Activated CD4-positive, CD25-positive, alpha-beta regulatory T cell treated with anti-CD3 and anti-CD28 coated beads, Interleukin-2, amount 50 U/mL, for 24 hours (primary cell): Measurements from ENCODE around the gene NOP10.
A peak's percentile ranks its signal among the peaks of the same experiment; 100 is the strongest.
"Not testable (repeated sequence)": the region's sequence is repeated elsewhere in the genome, so short reads cannot be mapped to it uniquely, and the experiment has no call there.

ENCODE experiments used
- ATAC-seq, 2 donors: fragments of 150-1000 bp; cut with Tn5 transposase; one replicate each; pipeline ENCODE4 v1.10.0; 2021; ENCODE audit warnings: mild to moderate bottlenecking in 1 of 2, moderate library complexity in 1 of 2

The NOP10 gene

DNA sequence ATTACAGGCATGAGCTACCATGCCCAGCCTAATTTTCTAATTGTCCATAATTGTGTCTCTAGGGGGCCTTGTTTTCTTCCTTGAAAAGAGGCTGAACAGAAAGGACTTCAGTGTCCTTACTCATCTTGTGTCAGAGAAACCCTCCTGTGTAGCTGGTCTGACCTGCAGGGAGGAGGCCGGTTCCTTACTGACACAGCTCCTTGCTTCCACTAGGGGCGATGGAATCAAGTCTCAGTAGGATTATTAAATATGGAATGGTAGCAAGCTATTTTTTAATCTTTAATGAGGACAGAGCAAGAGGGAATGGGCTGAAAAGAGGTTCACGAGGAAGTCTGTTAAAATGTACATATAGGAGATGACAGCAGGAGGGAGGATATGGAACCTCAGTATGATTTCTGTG is 15.4 kb upstream of the NOP10 start:
- no peak for ATAC-seq

GRCh38 chr15:34357653-34358052 is 14.7 kb upstream of the NOP10 start:
- no peak for ATAC-seq

- no peak for ATAC-seq
Observed at GRCh38 chr15:34355241-34355640, 12.3 kb upstream of the NOP10 start.

- ATAC-seq, result no peak
Observed at GRCh38 chr15:34354286-34354685, 11.3 kb upstream of the NOP10 start.

DNA sequence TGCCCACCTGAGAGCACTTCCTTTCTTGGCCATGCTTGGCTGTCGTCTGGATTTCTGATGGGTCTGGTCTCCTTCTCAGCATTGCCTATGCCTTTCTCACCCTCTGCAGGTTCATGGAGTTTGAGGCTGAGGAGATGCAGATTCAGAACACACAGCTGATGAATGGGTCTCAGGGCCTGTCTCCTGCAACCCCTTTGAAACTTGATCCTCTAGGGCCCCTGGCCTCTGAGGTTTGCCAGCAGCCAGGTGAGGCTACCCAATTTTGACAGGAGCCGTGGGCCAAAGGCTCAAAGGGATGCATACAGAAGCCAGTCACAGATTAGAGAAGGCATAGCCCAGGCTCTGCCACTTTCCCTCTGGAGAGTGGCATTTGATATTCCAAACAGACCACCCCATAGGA is 10.7 kb upstream of the NOP10 start:
- ATAC-seq, result no peak

GRCh38 chr15:34352996-34353395 is 10.1 kb upstream of the NOP10 start:
- not testable (repeated sequence) for ATAC-seq

DNA sequence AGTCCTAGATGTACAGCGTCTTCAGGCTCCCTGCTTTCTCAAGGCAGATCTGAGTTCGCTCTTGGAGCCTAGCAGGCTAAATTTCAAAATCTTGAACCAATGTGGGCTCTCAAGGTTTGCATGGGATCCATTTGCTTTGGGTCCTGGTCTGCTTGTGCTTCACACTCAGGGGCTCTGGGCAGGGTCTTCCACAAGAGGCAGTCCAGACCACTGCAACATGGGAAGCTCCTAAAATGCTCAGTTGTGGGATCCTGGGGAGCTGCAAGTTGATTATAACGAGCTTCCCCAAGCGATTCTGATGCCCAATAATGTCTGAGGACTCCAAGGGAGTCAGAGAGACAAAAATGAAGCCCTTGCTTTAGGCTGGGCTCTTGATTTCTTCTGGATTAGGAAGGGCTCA is 6.8 kb upstream of the NOP10 start:
- ATAC-seq, result no peak

DNA sequence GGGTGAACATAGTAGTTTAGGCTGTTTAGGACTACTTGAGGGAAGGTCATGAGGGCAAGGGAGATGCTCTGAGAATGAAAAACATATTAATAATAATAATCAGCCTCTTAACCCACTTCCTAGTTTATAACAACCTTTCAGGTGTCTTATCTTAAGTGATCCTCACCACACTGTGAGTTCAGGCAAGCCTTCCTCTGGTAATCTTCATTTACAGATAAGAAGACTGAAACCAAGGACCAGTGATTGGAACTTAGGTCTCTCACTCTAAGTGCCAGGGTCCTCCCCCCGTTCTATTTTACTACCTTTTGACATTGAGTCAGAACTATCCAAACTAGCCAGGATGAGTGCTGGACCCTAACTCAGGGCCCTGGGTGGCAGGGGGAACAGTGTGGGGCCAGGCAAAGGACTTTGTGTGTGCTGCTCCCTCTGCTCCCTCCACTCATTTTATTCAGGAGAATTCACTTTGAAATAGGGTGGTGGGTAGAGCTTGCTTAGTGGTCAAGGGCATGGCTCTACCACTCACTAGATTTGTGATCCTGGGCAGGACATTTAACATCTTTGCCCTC is 5.9 kb upstream of the NOP10 start:
- no peak for ATAC-seq

DNA sequence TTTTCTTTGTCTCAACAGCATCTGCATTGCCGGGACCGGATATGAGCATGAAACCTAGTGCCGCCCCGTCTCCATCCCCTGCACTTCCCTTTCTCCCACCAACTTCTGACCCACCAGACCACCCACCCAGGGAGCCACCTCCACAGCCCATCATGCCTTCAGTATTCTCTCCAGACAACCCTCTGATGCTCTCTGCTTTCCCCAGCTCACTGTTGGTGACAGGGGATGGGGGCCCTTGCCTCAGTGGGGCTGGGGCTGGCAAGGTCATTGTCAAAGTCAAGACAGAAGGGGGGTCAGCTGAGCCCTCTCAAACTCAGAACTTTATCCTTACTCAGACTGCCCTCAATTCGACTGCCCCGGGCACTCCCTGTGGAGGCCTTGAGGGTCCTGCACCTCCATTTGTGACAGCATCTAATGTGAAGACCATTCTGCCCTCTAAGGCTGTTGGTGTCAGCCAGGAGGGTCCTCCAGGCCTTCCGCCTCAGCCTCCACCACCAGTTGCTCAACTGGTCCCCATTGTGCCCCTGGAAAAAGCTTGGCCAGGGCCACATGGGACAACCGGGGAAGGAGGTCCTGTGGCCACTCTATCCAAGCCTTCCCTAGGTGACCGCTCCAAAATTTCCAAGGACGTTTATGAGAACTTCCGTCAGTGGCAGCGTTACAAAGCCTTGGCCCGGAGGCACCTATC is 5.2 kb upstream of the NOP10 start:
- ATAC-seq, result no peak

GRCh38 chr15:34342213-34342736 is 661 bp downstream of the NOP10 start:
- ATAC-seq, result not testable (repeated sequence)

GRCh38 chr15:34341381-34342212 is 1.3 kb downstream of the NOP10 start:
- ATAC-seq, result no peak

GRCh38 chr15:34339946-34340345 is 3.0 kb downstream of the NOP10 start:
- ATAC-seq, result no peak

GRCh38 chr15:34338347-34338746 is 4.6 kb downstream of the NOP10 start:
- ATAC-seq, result no peak

GRCh38 chr15:34337557-34338306 is 5.2 kb downstream of the NOP10 start, which contains the start of gene SLC12A6:
Gene SLC12A6 (minus strand): TSS chr15:34337781. CDS start chr15:34336680, 1,101 bp downstream.
- ATAC-seq, result peak; percentile 70 to 75

DNA sequence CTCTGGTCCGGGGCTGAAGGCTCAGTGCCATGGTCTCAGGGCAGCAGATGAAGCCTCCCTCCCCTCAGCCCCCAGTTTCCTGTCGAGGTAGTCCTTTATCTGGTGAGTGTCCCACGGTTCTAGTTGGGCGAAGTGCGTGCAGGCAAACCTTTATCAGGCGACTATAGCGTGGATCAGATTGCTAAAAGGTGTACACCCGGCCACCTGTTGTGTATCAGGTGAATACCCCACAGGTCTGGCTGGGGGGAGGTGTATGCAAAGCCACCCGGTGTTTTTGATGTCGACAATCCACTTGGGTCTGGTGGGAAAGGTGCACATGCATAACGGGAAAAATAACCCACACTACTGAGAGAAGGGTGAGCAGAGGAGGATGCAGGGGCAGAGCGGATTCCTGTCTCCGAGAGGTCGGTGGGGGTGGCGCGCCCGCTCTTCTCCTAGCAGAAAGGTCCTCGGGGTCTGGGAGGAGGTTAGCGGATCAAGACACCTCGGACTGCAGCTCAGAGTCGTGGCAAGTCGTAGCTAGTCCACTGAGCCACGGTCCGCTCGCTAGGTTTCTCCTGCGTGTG is 5.9 kb downstream of the NOP10 start:
- ATAC-seq, result no peak

DNA sequence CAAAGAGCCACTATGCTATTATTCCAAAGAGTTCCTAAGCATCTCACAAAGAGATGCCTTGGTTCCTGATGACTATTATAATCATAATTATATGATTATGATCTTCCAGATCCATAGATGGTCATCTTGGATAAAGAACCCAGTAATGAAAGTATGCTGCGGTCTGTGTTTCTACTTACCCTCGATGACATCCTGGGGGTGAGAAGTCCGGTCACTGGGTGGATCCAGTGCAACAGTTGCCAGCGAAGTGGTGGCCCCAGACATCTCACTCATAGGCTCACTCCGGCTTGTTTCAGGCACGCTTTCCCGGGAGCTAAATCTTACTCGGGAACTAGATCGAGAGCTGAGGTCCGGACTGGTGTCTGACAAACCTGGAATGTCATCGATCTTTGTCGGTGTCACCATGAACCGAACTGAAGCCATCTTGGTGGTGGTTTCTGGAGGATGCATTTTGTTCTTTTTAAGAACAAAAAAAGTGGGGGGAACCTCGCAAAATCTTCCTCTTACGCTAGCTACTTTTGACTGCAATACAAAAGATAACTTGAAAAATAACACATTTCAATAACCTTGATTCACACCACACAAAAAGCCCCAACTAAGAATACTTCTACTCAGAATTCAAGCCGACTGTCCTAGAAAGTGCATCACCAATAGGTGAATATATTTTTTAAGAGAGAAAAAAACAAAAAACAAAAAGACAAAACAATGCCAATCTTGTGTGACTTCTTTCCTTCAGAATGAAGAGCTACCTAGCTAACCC is 6.5 kb downstream of the NOP10 start:
- ATAC-seq, result no peak

- ATAC-seq, result no peak
Observed at GRCh38 chr15:34335176-34336032, 7.5 kb downstream of the NOP10 start.

GRCh38 chr15:34334672-34335071 is 8.3 kb downstream of the NOP10 start:
- ATAC-seq, result no peak

DNA sequence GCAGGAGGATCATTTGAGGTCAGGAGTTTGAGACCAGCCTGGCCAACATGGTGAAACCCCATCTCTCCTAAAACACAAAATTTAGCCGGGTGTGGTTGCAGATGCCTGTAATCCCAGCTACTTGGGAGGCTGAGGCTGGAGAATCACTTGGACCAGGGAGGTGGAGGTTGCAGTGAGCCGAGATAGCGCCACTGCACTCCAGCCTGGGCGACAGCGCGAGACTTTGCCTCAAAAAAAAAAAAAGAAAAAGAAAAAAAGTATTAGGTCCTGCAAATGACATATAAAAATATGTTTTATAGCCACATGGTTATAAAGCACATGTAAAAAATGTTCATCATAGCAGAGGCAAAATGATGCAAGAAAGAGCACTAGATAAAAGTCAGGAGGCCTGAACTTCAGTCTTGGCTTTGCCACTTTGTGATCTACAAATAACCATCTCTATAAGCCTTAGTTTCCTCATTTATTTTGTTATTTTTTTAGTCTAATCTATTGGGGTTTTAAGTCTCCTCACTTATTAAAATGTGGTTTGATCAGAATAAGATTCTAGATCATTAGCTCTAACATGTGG is 10.3 kb downstream of the NOP10 start:
- no peak for ATAC-seq

- peak; percentile 64 to 66 for ATAC-seq
Observed at GRCh38 chr15:34331809-34332208, 11.1 kb downstream of the NOP10 start.
